ENCODE measurements around the gene RGS7. TPM values are rescaled to one million over a fixed set of nuclear protein-coding genes. Genes with fewer than 3 reads are reported as not detected.

Gene RGS7
- total RNA-seq, 1 donor from 2014 or later, result 0.18 TPM

- H3K4me3 Mint-ChIP-seq (ENCODE audit: unreplicated experiment), result no peak overlapping the region
These were observed 513.2 kb downstream of the RGS7 start for GRCh38 chr1:240843798-240844197.

GRCh38 chr1:240836271-240836670 is 520.7 kb downstream of the RGS7 start:
- Histone ChIP-seq H3K9ac (ENCODE audit: low read length) (no peak overlapping the region), H2AFZ (ENCODE audit: low read depth, low read length) (no peak overlapping the region), H3K4me1 (ENCODE audit: insufficient read depth, low read length) (no peaks in the 10 kb centered on the region), H4K20me1 (ENCODE audit: insufficient read depth, low read length) (no peaks in the 10 kb centered on the region), H3K27me3 (ENCODE audit: insufficient read depth, low read length) (no peaks in the 10 kb centered on the region), H3K79me2 (ENCODE audit: insufficient read depth, low read length) (no peaks in the 10 kb centered on the region), H3K4me2 (ENCODE audit: low read length) (no peak overlapping the region), H3K4me3 (ENCODE audit: insufficient read depth, low read depth, low read length) (no peak overlapping the region), H3K27ac (ENCODE audit: low read depth, low read length) (no peak overlapping the region), H3K9me3 (ENCODE audit: insufficient read depth, low read depth, low read length) (no peaks in the 10 kb centered on the region), H3K36me3 (ENCODE audit: insufficient read depth, low read length) (no peaks in the 10 kb centered on the region)
- Mint-ChIP-seq H3K4me1 (ENCODE audit: low read depth, unreplicated experiment) (peaks cover 1% of the 10 kb centered on the region), H3K27ac (ENCODE audit: unreplicated experiment) (no peak overlapping the region), H3K27me3 (ENCODE audit: low read depth, unreplicated experiment) (no peaks in the 10 kb centered on the region), H3K36me3 (ENCODE audit: low read depth, unreplicated experiment) (no peaks in the 10 kb centered on the region), H3K4me3 (ENCODE audit: unreplicated experiment) (no peak overlapping the region), H3K9me3 (ENCODE audit: unreplicated experiment) (no peaks in the 10 kb centered on the region)
- no peak for FAIRE-seq
- DNase-seq (ENCODE audit: low read depth), result no peak
- no peak for TF ChIP-seq EZH2 (IDR thresholded peaks at IDR 0.05; ENCODE audit: insufficient read depth, low read length)
- TF ChIP-seq CTCF (IDR thresholded peaks at IDR 0.05; ENCODE audit: insufficient read depth, low read depth, low read length), result no peak

More at GRCh38 chr1:240843798-240844197, 513.2 kb downstream of the RGS7 start:
- Mint-ChIP-seq H3K27ac (ENCODE audit: unreplicated experiment) (no peak overlapping the region), H3K27me3 (ENCODE audit: low read depth, unreplicated experiment) (no peaks in the 10 kb centered on the region), H3K4me1 (ENCODE audit: low read depth, unreplicated experiment) (no peaks in the 10 kb centered on the region), H3K36me3 (ENCODE audit: low read depth, unreplicated experiment) (no peaks in the 10 kb centered on the region), H3K9me3 (ENCODE audit: unreplicated experiment) (no peaks in the 10 kb centered on the region)
- Histone ChIP-seq H3K79me2 (ENCODE audit: insufficient read depth, low read length) (no peaks in the 10 kb centered on the region), H3K4me3 (ENCODE audit: insufficient read depth, low read depth, low read length) (no peak overlapping the region), H3K36me3 (ENCODE audit: insufficient read depth, low read length) (no peaks in the 10 kb centered on the region), H3K27me3 (ENCODE audit: insufficient read depth, low read length) (no peaks in the 10 kb centered on the region), H2AFZ (ENCODE audit: low read depth, low read length) (no peak overlapping the region), H3K9ac (ENCODE audit: low read length) (no peak overlapping the region), H3K4me2 (ENCODE audit: low read length) (no peak overlapping the region), H3K4me1 (ENCODE audit: insufficient read depth, low read length) (no peaks in the 10 kb centered on the region), H3K9me3 (ENCODE audit: insufficient read depth, low read depth, low read length) (no peaks in the 10 kb centered on the region), H3K27ac (ENCODE audit: low read depth, low read length) (no peak overlapping the region), H4K20me1 (ENCODE audit: insufficient read depth, low read length) (no peaks in the 10 kb centered on the region)
- no peak for TF ChIP-seq EZH2 (IDR thresholded peaks at IDR 0.05; ENCODE audit: insufficient read depth, low read length)
- TF ChIP-seq CTCF (IDR thresholded peaks at IDR 0.05; ENCODE audit: insufficient read depth, low read depth, low read length), result no peak
- no peak for DNase-seq (ENCODE audit: low read depth)
- no peak for FAIRE-seq

GRCh38 chr1:240835291-240835690 is 521.7 kb downstream of the RGS7 start:
- no peak overlapping the region for H3K9ac ChIP-seq (ENCODE audit: low read length)
- FAIRE-seq, result no peak
- H3K9me3 Mint-ChIP-seq (ENCODE audit: unreplicated experiment), result no peaks in the 10 kb centered on the region
- H3K27me3 ChIP-seq (ENCODE audit: insufficient read depth, low read length), result no peaks in the 10 kb centered on the region
- peaks cover 2% of the 10 kb centered on the region for H3K4me1 Mint-ChIP-seq (ENCODE audit: low read depth, unreplicated experiment)
- TF ChIP-seq CTCF (IDR thresholded peaks at IDR 0.05; ENCODE audit: insufficient read depth, low read depth, low read length) (no peak), EZH2 (IDR thresholded peaks at IDR 0.05; ENCODE audit: insufficient read depth, low read length) (no peak)
- no peak overlapping the region for H2AFZ ChIP-seq (ENCODE audit: low read depth, low read length)
- no peaks in the 10 kb centered on the region for H3K9me3 ChIP-seq (ENCODE audit: insufficient read depth, low read depth, low read length)
- no peak for DNase-seq (ENCODE audit: low read depth)
- H3K4me2 ChIP-seq (ENCODE audit: low read length), result no peak overlapping the region
- H3K79me2 ChIP-seq (ENCODE audit: insufficient read depth, low read length), result no peaks in the 10 kb centered on the region
- H3K36me3 Mint-ChIP-seq (ENCODE audit: low read depth, unreplicated experiment), result no peaks in the 10 kb centered on the region
- no peaks in the 10 kb centered on the region for H3K27me3 Mint-ChIP-seq (ENCODE audit: low read depth, unreplicated experiment)
- no peaks in the 10 kb centered on the region for H3K4me1 ChIP-seq (ENCODE audit: insufficient read depth, low read length)
- no peaks in the 10 kb centered on the region for H4K20me1 ChIP-seq (ENCODE audit: insufficient read depth, low read length)
- H3K4me3 ChIP-seq (ENCODE audit: insufficient read depth, low read depth, low read length), result no peak overlapping the region
- no peak overlapping the region for H3K27ac ChIP-seq (ENCODE audit: low read depth, low read length)
- H3K36me3 ChIP-seq (ENCODE audit: insufficient read depth, low read length), result no peaks in the 10 kb centered on the region
- H3K4me3 Mint-ChIP-seq (ENCODE audit: unreplicated experiment), result no peak overlapping the region
- H3K27ac Mint-ChIP-seq (ENCODE audit: unreplicated experiment), result no peak overlapping the region

All from astrocyte (in vitro differentiated cells and primary cell).